Liver (tissue), 9 donors: ENCODE measurements around the gene HOXB13. TPM values are rescaled to one million over a fixed set of nuclear protein-coding genes. Genes with fewer than 3 reads are reported as not detected.

ENCODE experiments used
- DNase-seq: peaks from one replicate; pipeline ENCODE4 v3.0.0-alpha.2; 2017; ENCODE audit warnings: low spot score
- H3K27ac ChIP-seq, 2 donors: one replicate each; pipeline ENCODE4 v1.7.0; 2013; ENCODE audit warnings: inconsistent platforms in 2 of 2, low read length in 2 of 2, control low read depth in 1 of 2, low read depth in 1 of 2, mild to moderate bottlenecking in 1 of 2
- H3K27me3 ChIP-seq, 4 donors: one replicate each; pipeline versions ENCODE4 v1.6.1 to v1.7.0; 2013; ENCODE audit warnings: low read length in 3 of 4, inconsistent platforms in 1 of 4, mild to moderate bottlenecking in 1 of 4, moderate library complexity in 1 of 4; ENCODE audit not compliant: control insufficient read depth in 4 of 4, insufficient read depth in 4 of 4
- H3K36me3 ChIP-seq, 4 donors: one replicate each; pipeline versions ENCODE4 v1.6.1 to v1.7.0; 2013; ENCODE audit warnings: low read length in 3 of 4, mild to moderate bottlenecking in 3 of 4, low read depth in 1 of 4, moderate library complexity in 1 of 4; ENCODE audit not compliant: control insufficient read depth in 4 of 4, insufficient read depth in 3 of 4
- H3K4me1 ChIP-seq, 4 donors: one replicate each; pipeline versions ENCODE4 v1.6.1 to v1.7.0; 2013; ENCODE audit warnings: low read length in 3 of 4, mild to moderate bottlenecking in 3 of 4, moderate library complexity in 1 of 4; ENCODE audit not compliant: control insufficient read depth in 4 of 4, insufficient read depth in 4 of 4
- H3K4me3 ChIP-seq, 3 donors: one replicate each; pipeline versions ENCODE4 v1.6.1 to v1.7.0; 2013; ENCODE audit warnings: low read length in 3 of 3, control low read depth in 1 of 3, low read depth in 1 of 3, mild to moderate bottlenecking in 1 of 3
- H3K9ac ChIP-seq, 2 donors: one replicate each; pipeline ENCODE4 v1.7.0; 2013; ENCODE audit warnings: low read length in 2 of 2, mild to moderate bottlenecking in 2 of 2, moderate library complexity in 2 of 2, control low read depth in 1 of 2, low read depth in 1 of 2
- H3K9me3 ChIP-seq, 4 donors: one replicate each; pipeline versions ENCODE4 v1.6.1 to v1.7.0; 2013; ENCODE audit warnings: low read length in 3 of 4; ENCODE audit not compliant: control insufficient read depth in 4 of 4
- EGR1 ChIP-seq, 2 donors: IDR thresholded peaks; 2 replicates each; pipeline ENCODE4 v1.6.1; 2016 to 2018; ENCODE audit warnings: antibody characterized with exemption in 2 of 2, low read depth in 2 of 2
- FOXA1 ChIP-seq: IDR thresholded peaks from 2 replicates; pipeline ENCODE4 v1.6.1; 2016; ENCODE audit warnings: antibody characterized with exemption
- FOXA2 ChIP-seq: IDR thresholded peaks from 2 replicates; pipeline ENCODE4 v1.6.1; 2016; ENCODE audit warnings: antibody characterized with exemption
- GABPA ChIP-seq, 2 donors: IDR thresholded peaks in 1 of 2; conservative IDR thresholded peaks in 1 of 2; 2 replicates each; pipeline ENCODE4 v1.6.1; 2016; ENCODE audit warnings: antibody characterized with exemption in 2 of 2, mild to moderate bottlenecking in 1 of 2, moderate library complexity in 1 of 2
- HNF4A ChIP-seq, 2 donors: conservative IDR thresholded peaks; 2 replicates each; pipeline ENCODE4 v1.6.1; 2016; ENCODE audit warnings: antibody characterized with exemption in 2 of 2, mild to moderate bottlenecking in 2 of 2
- HNF4G ChIP-seq: IDR thresholded peaks from 2 replicates; pipeline ENCODE4 v1.6.1; 2016; ENCODE audit warnings: antibody characterized with exemption
- JUND ChIP-seq, 2 donors: IDR thresholded peaks; 2 replicates each; pipeline ENCODE4 v1.6.1; 2016; ENCODE audit warnings: antibody characterized with exemption in 2 of 2
- NR2F2 ChIP-seq: IDR thresholded peaks from 2 replicates; pipeline ENCODE4 v1.6.1; 2016; ENCODE audit warnings: antibody characterized with exemption
- RAD21 ChIP-seq, 2 donors: IDR thresholded peaks; 2 replicates each; pipeline ENCODE4 v1.6.1; 2016; ENCODE audit warnings: antibody characterized with exemption in 2 of 2, mild to moderate bottlenecking in 2 of 2
- RXRA ChIP-seq, 2 donors: IDR thresholded peaks; 2 replicates each; pipeline ENCODE4 v1.6.1; 2017 to 2018; ENCODE audit warnings: antibody characterized with exemption in 2 of 2, mild to moderate bottlenecking in 1 of 2
- SP1 ChIP-seq: IDR thresholded peaks from 2 replicates; pipeline ENCODE4 v1.6.1; 2018; ENCODE audit warnings: antibody characterized with exemption, mild to moderate bottlenecking
- TAF1 ChIP-seq: conservative IDR thresholded peaks from 2 replicates; pipeline ENCODE4 v1.6.1; 2016; ENCODE audit warnings: antibody characterized with exemption, mild to moderate bottlenecking
- YY1 ChIP-seq: IDR thresholded peaks from 2 replicates; pipeline ENCODE4 v1.6.1; 2016; ENCODE audit warnings: antibody characterized with exemption, mild to moderate bottlenecking
- WGBS: extraction: QIAGEN DNeasy Blood & Tissue Kit; methylation state at CpG from one replicate; pipeline ENCODE4 v1.1.7; 2013; 5-methylcytosine and 5-hydroxymethylcytosine counted together
- polyA plus RNA-seq, 2 donors: library from polyadenylated mRNA; stranded (reverse) in 1 of 2; unstranded in 1 of 2; fragments of 200-250 nt in 1 of 2; fragments of >200 nt in 1 of 2; fragmentation: Nextera tagmentation in 1 of 2; extraction: Ambion mirVana in 1 of 2; gene quantifications; one replicate each; pipeline versions ENCODE4 v1.2.1 to v1.2.3, GENCODE V29; 2013 to 2015
- total RNA-seq, 2 donors: library from RNA; depleted of rRNA; stranded (reverse); fragments of >200 nt; gene quantifications; one replicate each; pipeline ENCODE4 v1.2.3, GENCODE V29; 2014
- TF ChIP-seq, protein P1 (sequence below): IDR thresholded peaks from 2 replicates; pipeline ENCODE4 v1.6.1; 2016; ENCODE audit warnings: antibody characterized with exemption
- TF ChIP-seq, protein P2 (sequence below): fragments of 150-350 bp; IDR thresholded peaks from 2 replicates; pipeline ENCODE4 v1.5.1; 2017; ENCODE audit warnings: improper control_type of control experiment, low read depth, low read length; ENCODE audit not compliant: missing input control
- TF ChIP-seq, protein P3 (sequence below): IDR thresholded peaks from 2 replicates; pipeline ENCODE4 v1.6.1; 2016; ENCODE audit warnings: antibody characterized with exemption
- TF ChIP-seq, protein P4 (sequence below): IDR thresholded peaks from 2 replicates; pipeline ENCODE4 v1.6.1; 2016; ENCODE audit warnings: antibody characterized with exemption
- TF ChIP-seq, protein P5 (sequence below): IDR thresholded peaks from 2 replicates; pipeline ENCODE4 v1.6.1; 2016; ENCODE audit warnings: antibody characterized with exemption, mild to moderate bottlenecking
- donor health status: healthy.
- donor health status: healthy.
- donor health status: healthy.
- donor health status: healthy.
- donor health status: healthy.

The HOXB13 gene
- total and polyA plus RNA-seq, 4 donors, result not detected

DNA sequence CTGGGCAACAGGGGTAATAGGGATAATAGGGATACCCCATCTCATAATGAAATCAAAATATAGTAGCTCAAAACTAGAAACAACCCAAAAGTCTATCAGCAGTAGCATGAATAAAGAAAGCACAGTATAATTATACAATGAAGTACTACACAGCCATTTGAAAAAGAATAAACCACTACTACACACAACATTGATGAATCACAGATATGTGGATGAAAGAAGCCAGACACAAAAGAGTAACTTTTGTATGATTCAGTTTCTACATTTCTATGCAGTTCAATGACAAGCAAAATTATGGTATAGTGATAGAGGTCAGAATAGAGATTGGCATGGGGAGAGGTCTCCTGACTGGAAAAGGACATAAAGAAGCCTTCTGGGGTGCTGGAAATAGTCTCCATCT lies 2.8 kb upstream of the HOXB13 start (continued):
- TF ChIP-seq GABPA (IDR thresholded peaks at IDR 0.05 in 1 of 2, conservative IDR thresholded peaks at IDR 0.05 in 1 of 2) (no peak), HNF4A (conservative IDR thresholded peaks at IDR 0.05) (no peak), JUND (IDR thresholded peaks at IDR 0.05) (no peak)
- TF ChIP-seq, protein P1, sequence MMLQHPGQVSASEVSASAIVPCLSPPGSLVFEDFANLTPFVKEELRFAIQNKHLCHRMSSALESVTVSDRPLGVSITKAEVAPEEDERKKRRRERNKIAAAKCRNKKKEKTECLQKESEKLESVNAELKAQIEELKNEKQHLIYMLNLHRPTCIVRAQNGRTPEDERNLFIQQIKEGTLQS, result no peak

DNA sequence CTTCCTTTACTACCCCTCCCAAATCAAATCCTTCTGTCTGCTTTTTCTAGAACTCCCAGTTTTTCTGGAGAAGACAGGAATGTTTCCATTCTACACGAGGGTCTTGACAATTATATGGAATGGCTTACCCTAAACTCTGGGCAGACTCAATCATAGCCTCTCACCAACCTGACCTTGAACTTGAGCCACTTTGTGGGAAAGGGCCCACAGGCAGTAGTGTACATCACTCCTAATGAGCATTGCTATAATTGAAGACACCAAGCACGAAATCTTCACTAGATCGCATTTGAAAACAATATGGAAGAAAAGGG lies 1.6 kb upstream of the HOXB13 start:
- no peaks in the 10 kb centered on the region for H3K9me3 ChIP-seq
- TF ChIP-seq SP1, result no peak
- TF ChIP-seq TAF1, result no peak
- TF ChIP-seq HNF4A (conservative IDR thresholded peaks at IDR 0.05), result no peak
- TF ChIP-seq, protein P2, sequence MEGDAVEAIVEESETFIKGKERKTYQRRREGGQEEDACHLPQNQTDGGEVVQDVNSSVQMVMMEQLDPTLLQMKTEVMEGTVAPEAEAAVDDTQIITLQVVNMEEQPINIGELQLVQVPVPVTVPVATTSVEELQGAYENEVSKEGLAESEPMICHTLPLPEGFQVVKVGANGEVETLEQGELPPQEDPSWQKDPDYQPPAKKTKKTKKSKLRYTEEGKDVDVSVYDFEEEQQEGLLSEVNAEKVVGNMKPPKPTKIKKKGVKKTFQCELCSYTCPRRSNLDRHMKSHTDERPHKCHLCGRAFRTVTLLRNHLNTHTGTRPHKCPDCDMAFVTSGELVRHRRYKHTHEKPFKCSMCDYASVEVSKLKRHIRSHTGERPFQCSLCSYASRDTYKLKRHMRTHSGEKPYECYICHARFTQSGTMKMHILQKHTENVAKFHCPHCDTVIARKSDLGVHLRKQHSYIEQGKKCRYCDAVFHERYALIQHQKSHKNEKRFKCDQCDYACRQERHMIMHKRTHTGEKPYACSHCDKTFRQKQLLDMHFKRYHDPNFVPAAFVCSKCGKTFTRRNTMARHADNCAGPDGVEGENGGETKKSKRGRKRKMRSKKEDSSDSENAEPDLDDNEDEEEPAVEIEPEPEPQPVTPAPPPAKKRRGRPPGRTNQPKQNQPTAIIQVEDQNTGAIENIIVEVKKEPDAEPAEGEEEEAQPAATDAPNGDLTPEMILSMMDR, result no peak
- no peak for TF ChIP-seq FOXA1
- TF ChIP-seq, protein P3, sequence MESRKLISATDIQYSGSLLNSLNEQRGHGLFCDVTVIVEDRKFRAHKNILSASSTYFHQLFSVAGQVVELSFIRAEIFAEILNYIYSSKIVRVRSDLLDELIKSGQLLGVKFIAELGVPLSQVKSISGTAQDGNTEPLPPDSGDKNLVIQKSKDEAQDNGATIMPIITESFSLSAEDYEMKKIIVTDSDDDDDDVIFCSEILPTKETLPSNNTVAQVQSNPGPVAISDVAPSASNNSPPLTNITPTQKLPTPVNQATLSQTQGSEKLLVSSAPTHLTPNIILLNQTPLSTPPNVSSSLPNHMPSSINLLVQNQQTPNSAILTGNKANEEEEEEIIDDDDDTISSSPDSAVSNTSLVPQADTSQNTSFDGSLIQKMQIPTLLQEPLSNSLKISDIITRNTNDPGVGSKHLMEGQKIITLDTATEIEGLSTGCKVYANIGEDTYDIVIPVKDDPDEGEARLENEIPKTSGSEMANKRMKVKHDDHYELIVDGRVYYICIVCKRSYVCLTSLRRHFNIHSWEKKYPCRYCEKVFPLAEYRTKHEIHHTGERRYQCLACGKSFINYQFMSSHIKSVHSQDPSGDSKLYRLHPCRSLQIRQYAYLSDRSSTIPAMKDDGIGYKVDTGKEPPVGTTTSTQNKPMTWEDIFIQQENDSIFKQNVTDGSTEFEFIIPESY, result no peak
- no peak for TF ChIP-seq RXRA (IDR thresholded peaks at IDR 0.05)
- no peak for TF ChIP-seq GABPA (IDR thresholded peaks at IDR 0.05 in 1 of 2, conservative IDR thresholded peaks at IDR 0.05 in 1 of 2)
- TF ChIP-seq RAD21 (IDR thresholded peaks at IDR 0.05), result no peak
- TF ChIP-seq, protein P1, result no peak
- no peak for TF ChIP-seq HNF4G
- TF ChIP-seq, protein P4, sequence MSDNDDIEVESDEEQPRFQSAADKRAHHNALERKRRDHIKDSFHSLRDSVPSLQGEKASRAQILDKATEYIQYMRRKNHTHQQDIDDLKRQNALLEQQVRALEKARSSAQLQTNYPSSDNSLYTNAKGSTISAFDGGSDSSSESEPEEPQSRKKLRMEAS, result no peak
- no peak for TF ChIP-seq JUND (IDR thresholded peaks at IDR 0.05)
- no peak for TF ChIP-seq YY1
- TF ChIP-seq EGR1 (IDR thresholded peaks at IDR 0.05; ENCODE audit: low read depth in 2 of 2), result no peak
- TF ChIP-seq NR2F2, result no peak
- TF ChIP-seq, protein P5, sequence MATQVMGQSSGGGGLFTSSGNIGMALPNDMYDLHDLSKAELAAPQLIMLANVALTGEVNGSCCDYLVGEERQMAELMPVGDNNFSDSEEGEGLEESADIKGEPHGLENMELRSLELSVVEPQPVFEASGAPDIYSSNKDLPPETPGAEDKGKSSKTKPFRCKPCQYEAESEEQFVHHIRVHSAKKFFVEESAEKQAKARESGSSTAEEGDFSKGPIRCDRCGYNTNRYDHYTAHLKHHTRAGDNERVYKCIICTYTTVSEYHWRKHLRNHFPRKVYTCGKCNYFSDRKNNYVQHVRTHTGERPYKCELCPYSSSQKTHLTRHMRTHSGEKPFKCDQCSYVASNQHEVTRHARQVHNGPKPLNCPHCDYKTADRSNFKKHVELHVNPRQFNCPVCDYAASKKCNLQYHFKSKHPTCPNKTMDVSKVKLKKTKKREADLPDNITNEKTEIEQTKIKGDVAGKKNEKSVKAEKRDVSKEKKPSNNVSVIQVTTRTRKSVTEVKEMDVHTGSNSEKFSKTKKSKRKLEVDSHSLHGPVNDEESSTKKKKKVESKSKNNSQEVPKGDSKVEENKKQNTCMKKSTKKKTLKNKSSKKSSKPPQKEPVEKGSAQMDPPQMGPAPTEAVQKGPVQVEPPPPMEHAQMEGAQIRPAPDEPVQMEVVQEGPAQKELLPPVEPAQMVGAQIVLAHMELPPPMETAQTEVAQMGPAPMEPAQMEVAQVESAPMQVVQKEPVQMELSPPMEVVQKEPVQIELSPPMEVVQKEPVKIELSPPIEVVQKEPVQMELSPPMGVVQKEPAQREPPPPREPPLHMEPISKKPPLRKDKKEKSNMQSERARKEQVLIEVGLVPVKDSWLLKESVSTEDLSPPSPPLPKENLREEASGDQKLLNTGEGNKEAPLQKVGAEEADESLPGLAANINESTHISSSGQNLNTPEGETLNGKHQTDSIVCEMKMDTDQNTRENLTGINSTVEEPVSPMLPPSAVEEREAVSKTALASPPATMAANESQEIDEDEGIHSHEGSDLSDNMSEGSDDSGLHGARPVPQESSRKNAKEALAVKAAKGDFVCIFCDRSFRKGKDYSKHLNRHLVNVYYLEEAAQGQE, result no peak
- no peak for TF ChIP-seq FOXA2
- no peak for DNase-seq
- no peak overlapping the region for H3K27ac ChIP-seq
- H3K9ac ChIP-seq, result no peak overlapping the region
- peaks cover 3 to 42% (median 24%) of the 10 kb centered on the region in 4 donors for H3K27me3 ChIP-seq
- H3K36me3 ChIP-seq, result peaks cover 0 to 2% (median 0%) of the 10 kb centered on the region in 4 donors
- WGBS, result 37% methylated on average over 3 of the region's 3 CpGs
- peaks cover 0 to 7% (median 3%) of the 10 kb centered on the region in 4 donors for H3K4me1 ChIP-seq
- no peak overlapping the region for H3K4me3 ChIP-seq
